Effector memory CD8-positive, alpha-beta T cell (primary cell): ENCODE results near the gene DENND10.
"Not testable (repeated sequence)": the region's sequence is repeated elsewhere in the genome, so short reads cannot be mapped to it uniquely, and the experiment has no call there.

Source experiments
- ATAC-seq: fragments of 150-1000 bp; cut with Tn5 transposase; replicated peaks from 2 replicates; pipeline ENCODE4 v1.10.0; 2021; ENCODE audit warnings: mild to moderate bottlenecking, moderate library complexity
- DNase-seq, 3 experiments: peaks; one replicate each; pipeline ENCODE4 v3.0.0; 2021
- H3K27ac Mint-ChIP-seq, 2 donors: one replicate each; pipeline ENCODE4 v1.8.0; 2022; ENCODE audit warnings: mild to moderate bottlenecking in 2 of 2, mixed read lengths in 2 of 2, moderate library complexity in 2 of 2
- H3K27me3 Mint-ChIP-seq, 2 donors: one replicate each; pipeline ENCODE4 v1.8.0; 2022; ENCODE audit warnings: mixed read lengths in 2 of 2
- H3K36me3 Mint-ChIP-seq: one replicate; pipeline ENCODE4 v1.8.0; 2022; ENCODE audit warnings: mild to moderate bottlenecking, moderate library complexity, mixed read lengths; ENCODE audit not compliant: insufficient read depth
- H3K4me1 Mint-ChIP-seq, 2 donors: one replicate each; pipeline ENCODE4 v1.8.0; 2022; ENCODE audit warnings: low read depth in 2 of 2, mixed read lengths in 2 of 2
- H3K4me3 Mint-ChIP-seq, 2 donors: one replicate each; pipeline ENCODE4 v1.8.0; 2022; ENCODE audit warnings: mild to moderate bottlenecking in 2 of 2, mixed read lengths in 2 of 2, moderate library complexity in 2 of 2
- H3K9me3 Mint-ChIP-seq, 2 donors: one replicate each; pipeline ENCODE4 v1.8.0; 2022; ENCODE audit warnings: mixed read lengths in 2 of 2

DENND10 gene

DNA sequence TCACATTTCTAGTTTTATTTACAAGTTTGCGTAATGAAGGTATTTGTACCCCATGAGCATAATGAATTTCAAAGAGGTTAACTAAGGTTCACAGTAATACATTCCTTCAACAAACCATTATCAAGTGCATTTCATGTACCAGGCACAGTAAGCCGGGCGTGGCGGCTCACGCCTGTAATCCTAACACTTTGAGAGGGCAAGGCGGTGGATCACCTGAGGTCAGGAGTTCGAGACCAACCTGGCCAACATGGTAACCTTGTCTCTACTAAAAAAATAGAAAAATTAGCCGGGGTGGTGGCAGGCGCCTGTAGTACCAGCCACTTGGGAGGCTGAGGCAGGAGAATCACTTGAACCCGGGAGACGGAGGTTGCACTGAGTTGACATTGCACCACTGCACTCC lies 19.0 kb upstream of the DENND10 start:
- H3K27ac Mint-ChIP-seq = no peak overlapping the region
- no peaks in the 10 kb centered on the region for H3K9me3 Mint-ChIP-seq
- no peaks in the 10 kb centered on the region for H3K27me3 Mint-ChIP-seq
- H3K36me3 Mint-ChIP-seq = peaks cover 15% of the 10 kb centered on the region
- no peak overlapping the region for H3K4me3 Mint-ChIP-seq
- peaks cover 16 to 27% of the 10 kb centered on the region in 2 donors for H3K4me1 Mint-ChIP-seq
- ATAC-seq (no peak), DNase-seq (no peak)

DNA sequence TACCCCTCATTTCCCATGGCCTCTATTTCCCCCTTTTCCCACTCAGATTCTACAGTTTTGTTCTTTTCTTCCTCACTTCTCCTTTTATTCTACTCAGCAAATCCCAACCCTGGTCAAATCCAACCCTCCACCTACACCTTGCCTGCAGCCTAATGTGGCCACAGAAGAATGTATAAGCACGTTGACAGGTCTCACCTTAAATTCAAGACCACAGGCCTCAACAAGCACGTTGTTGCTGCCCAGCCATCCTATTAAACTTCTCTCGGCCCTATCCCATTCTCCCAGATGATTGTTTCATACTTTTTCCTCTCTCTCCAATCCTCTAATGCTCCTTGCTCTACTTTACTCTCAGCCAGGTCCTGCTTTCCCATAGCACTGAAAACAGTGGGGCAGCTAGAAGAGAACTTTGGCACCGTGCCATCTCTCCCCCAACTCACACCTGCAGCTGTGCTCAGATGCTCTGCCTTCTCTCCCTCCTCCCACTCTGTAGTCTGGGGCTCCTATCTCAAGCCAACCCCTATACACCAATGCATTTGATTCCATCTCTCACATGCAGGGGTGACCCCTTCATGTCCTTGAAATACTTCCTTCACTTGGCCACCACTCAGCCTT lies 16.5 kb upstream of the DENND10 start:
- Mint-ChIP-seq H3K27ac (peak overlapping the region in 1 of 2 donors; percentile 13), H3K27me3 (no peaks in the 10 kb centered on the region), H3K9me3 (no peaks in the 10 kb centered on the region), H3K4me3 (no peak overlapping the region), H3K36me3 (no peaks in the 10 kb centered on the region), H3K4me1 (peaks cover 26 to 39% of the 10 kb centered on the region in 2 donors)
- DNase-seq (no peak), ATAC-seq (no peak)

DNA sequence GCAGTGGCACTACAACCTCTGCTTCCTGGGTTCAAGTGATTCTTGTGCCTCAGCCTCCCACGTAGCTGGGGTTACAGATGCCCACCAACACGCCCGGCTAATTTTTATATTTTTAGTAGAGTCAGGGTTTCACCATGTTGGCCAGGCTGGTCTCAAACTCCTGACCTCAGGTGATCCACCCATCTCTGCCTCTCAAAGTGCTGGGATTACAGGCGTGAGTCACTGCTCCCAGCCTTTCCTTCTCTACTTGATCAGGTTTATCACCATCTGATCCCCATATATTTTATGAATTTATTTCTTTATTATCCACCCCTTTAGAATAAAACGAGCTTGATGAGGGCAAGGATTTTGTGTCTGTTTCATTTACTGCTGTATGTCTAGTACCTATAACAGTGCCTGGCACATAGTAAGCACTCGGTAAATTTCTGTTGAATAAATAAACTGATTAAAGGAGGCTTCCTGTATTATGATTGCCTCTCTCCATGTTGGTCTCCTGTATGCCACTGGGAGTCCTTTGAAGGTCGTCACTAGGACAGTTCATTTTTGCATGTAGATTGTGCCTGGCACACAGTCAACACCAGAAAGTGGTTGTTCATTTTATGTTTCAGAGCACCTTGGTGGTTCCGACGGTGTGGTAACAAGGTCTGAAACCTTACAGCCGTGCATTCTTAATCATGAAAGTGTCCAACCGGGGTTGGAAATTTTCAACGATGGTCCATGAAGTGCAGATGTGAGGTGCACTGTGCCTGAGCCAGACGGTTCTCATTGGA lies 13.7 kb upstream of the DENND10 start:
- Mint-ChIP-seq H3K36me3 (peaks cover 2% of the 10 kb centered on the region), H3K4me1 (peaks cover 31 to 49% of the 10 kb centered on the region in 2 donors), H3K27me3 (no peaks in the 10 kb centered on the region), H3K4me3 (peak overlapping the region; percentile 68 to 82), H3K27ac (peak overlapping the region; percentile 93 to 98), H3K9me3 (no peaks in the 10 kb centered on the region)
- ATAC-seq (peak; percentile 56), DNase-seq (peak in 2 of 3 experiments; percentile 21 to 59)

DNA sequence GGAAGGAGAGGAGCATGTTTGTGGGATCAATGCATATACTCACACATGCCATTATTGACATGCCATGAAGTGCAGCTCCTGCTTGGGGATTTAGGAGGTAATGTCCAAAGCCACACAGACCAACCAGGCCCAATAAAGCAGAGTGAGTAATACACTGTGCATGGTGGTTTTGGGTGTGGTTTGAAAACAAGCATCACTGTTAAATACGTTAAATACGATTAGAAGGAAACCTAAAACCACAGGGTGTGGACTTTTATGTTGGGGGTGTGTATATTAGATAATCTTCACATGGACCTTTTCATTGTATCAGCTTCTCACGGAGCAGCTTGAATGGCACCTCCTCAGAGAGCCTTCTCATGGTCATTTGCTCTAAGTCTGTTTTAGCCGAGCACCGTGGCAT lies 12.9 kb upstream of the DENND10 start:
- Mint-ChIP-seq H3K27me3 (no peaks in the 10 kb centered on the region), H3K36me3 (peaks cover 4% of the 10 kb centered on the region), H3K4me1 (peaks cover 30 to 57% of the 10 kb centered on the region in 2 donors), H3K4me3 (peak overlapping the region; percentile 68 to 82), H3K9me3 (no peaks in the 10 kb centered on the region), H3K27ac (peak overlapping the region; percentile 93 to 98)
- peak; percentile 39 to 56 (median 48) for DNase-seq
- ATAC-seq = peak; percentile 95

DNA sequence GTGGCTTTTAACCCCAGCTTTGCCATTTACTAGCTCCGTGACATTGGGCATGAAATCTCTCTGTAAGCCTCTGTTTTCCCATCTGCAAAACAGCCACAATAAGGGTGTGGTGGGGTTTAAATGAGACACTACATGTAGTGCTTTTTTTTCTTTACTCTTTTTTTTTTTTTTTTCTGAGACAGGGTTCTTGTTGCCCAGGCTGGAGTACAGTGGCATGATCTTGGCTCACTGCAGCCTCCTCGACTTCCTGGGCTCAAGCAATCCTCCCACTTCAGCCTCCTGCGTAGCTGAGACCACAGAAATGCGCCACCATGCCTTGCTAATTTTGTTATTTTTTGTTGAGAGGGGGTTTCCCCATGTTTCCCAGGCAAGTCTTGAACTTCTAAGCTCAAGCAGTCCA lies 8.3 kb upstream of the DENND10 start:
- Mint-ChIP-seq H3K36me3 (peaks cover 4% of the 10 kb centered on the region), H3K27me3 (no peaks in the 10 kb centered on the region), H3K9me3 (no peaks in the 10 kb centered on the region), H3K27ac (peak overlapping the region; percentile 68 to 88), H3K4me3 (peak overlapping the region in 1 of 2 donors; percentile 52), H3K4me1 (peaks cover 24 to 39% of the 10 kb centered on the region in 2 donors)
- no peak for DNase-seq
- ATAC-seq = no peak

DNA sequence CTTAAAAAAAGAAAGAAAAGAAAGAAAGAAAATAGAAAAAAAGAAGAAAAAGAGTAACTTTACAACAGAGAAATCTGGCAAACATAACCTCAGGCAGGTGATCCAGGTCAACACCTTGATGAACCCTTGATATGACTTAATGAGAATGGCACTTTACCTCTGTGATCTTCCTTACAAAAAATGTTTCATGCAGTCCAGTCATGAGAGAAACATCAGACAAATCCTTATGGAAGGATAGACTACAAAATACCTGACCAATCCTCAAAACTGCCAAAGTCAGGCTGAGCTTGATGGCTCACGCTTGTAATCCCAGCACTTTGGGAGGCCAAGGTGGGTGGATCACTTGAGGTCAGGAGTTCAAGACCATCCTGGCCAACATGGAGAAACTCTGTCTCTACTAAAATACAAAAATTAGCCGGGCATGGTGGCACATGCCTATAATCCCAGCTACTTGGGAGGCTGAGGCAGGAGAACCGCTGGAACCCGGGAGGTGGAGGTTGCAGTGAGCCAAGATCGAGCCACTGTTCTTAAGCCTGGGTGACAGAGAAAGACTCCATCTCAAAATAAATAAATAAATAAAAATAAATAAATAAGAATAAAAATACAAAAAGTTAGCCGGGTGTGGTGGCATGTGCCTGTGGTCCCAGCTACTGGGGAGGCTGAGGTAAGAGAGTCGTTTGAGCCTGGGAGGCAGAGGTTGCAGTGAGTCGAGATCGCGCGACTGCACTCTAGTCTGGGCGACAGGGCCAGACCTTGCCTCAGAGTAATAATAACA lies 7.1 kb upstream of the DENND10 start:
- ATAC-seq = not testable (repeated sequence)
- H3K27ac Mint-ChIP-seq = peak overlapping the region; percentile 18 to 88

DNA sequence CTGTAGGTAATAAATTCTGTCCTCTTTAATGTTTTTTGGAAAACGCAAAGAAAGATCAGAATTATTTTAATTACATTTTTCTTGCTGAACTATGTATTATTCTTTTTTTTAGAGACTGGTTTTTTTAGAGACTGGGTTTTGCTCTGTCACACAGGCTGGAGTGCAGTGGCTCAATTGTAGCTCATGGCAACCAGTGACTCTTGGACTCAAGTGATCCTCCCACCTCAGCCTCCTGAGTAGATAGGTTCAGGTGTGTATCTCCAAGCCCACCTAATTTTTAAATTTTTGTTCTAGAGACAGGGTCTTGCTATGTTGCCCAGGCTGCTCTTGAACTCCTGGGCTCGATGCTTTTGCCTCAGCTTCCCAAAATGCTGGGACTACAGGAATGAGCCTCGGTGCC lies 5.3 kb upstream of the DENND10 start:
- no peak overlapping the region for H3K27ac Mint-ChIP-seq
- H3K36me3 Mint-ChIP-seq = peaks cover 10% of the 10 kb centered on the region
- no peak for ATAC-seq
- H3K4me3 Mint-ChIP-seq = no peak overlapping the region
- peaks cover 13 to 24% of the 10 kb centered on the region in 2 donors for H3K4me1 Mint-ChIP-seq
- DNase-seq = no peak
- H3K27me3 Mint-ChIP-seq = no peaks in the 10 kb centered on the region
- no peaks in the 10 kb centered on the region for H3K9me3 Mint-ChIP-seq

More for the DNA sequence above, 7.1 kb upstream of the DENND10 start:
- H3K27me3 Mint-ChIP-seq, H3K4me3 Mint-ChIP-seq, H3K36me3 Mint-ChIP-seq, H3K9me3 Mint-ChIP-seq, DNase-seq: not testable (repeated sequence)
- H3K4me1 Mint-ChIP-seq = peaks cover 18 to 33% of the 10 kb centered on the region in 2 donors

DNA sequence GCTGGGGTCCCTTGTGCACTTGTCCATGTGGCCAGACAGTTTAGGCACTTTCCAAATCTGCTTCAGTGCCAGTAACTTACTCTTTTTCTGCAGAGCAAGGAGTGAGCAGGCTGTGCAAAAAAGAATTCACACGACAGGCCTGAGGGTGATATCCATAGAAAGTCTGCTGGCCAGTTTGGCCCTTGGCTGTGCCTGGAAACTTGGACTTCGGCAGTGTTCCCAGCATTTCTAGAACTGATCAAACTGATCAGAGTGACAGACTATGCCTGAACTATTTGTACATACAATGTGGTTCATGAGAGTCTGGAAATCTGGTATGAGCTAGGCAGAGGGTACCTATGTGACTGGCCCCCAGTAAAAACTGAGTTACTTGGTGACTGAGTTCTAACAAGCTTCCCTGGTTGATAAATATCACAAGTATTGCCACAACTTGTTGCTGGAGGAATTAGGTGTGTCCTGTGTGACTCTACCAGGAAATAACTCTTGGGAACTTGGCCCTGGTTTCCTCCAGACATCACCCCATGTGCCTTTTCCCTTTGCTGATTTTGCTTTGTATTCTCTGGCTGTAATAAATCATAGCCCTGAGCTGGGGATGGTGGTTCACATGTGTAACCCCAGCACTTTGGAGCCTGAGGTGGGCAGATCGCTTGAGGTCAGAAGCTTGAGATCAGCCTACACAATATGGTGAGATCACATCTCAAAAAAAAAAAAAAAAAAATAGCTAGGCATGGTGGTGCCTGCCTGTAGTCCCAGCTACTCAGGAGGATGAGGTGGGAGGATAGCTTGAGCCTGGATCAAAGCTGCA lies 3.3 kb upstream of the DENND10 start:
- Mint-ChIP-seq H3K27ac (peak overlapping the region; percentile 36 to 54), H3K4me3 (no peak overlapping the region), H3K4me1 (peaks cover 17 to 27% of the 10 kb centered on the region in 2 donors), H3K27me3 (no peaks in the 10 kb centered on the region), H3K9me3 (no peaks in the 10 kb centered on the region), H3K36me3 (peaks cover 7% of the 10 kb centered on the region)
- DNase-seq = no peak
- no peak for ATAC-seq

DNA sequence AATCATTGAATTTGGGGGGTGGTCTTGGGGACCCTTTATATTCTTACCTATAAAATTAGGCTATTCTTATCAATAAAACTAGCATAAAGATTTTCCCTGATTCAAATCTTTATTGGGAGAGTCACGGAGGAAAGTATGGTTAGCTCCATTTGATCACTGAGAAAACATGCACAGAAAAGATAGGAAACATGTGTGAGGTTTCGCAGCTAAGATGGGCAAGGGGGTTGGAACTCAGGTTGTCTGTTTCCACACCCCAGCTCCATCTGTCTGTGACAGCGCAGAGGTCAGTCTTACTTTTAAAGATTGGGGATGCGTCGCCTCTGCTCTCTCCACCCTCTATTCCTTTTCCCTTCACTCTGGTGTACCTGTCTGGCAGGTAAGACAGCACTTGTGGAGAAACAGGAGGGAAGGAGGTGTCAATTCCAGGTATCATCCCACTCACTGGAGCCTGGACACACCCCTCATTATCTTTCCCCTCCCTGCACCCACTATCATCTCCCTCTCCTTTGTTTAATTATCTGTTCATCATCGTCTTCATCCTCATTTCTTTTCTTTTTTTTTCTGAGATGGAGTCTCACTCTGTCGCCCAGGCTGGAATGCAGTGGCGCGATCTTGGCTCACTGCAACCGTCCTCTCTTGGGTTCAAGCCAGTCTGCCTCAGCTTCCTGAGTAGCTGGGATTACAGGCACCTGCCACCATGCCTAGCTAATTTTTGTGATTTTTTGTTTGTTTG lies 2.4 kb upstream of the DENND10 start:
- Mint-ChIP-seq H3K27me3 (no peaks in the 10 kb centered on the region), H3K36me3 (peaks cover 8% of the 10 kb centered on the region), H3K9me3 (no peaks in the 10 kb centered on the region), H3K4me3 (no peak overlapping the region), H3K4me1 (peaks cover 10 to 19% of the 10 kb centered on the region in 2 donors), H3K27ac (peak overlapping the region in 1 of 2 donors; percentile 36)
- ATAC-seq = no peak
- DNase-seq = no peak

DNA sequence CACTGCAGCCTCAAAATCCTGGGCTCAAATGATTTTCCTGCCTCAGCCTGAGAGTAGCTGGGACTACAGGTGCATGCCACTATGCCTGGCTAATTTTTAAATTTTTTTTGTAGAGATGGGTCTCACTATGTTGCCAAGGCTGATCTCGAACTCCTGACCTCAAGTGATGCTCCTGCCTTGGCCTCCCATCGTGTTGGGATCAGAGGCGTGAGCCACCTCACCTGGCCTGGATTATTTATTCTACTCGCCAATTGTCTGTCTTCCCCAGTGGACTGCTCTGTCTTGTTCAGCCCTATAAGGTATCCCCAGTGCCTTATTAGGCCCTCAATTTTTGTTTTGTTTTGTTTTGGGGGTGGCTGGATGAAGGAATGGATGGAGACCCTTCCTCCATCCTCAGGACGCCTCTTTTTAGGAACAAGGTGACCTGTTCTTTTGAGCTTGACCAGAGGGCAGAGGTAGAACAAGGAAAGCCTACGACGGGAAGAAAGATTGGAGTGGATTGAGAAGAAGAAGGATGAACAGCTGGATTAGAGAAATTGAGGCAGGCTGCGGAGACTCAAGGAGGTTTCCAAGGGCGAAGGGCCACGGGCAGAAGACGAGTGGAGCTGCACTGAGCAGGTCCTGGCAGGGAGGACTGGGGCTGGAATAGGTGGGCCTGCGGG lies 541 bp upstream of the DENND10 start:
- H3K4me1 Mint-ChIP-seq = peaks cover 10 to 19% of the 10 kb centered on the region in 2 donors
- ATAC-seq = peak; percentile 2

DNA sequence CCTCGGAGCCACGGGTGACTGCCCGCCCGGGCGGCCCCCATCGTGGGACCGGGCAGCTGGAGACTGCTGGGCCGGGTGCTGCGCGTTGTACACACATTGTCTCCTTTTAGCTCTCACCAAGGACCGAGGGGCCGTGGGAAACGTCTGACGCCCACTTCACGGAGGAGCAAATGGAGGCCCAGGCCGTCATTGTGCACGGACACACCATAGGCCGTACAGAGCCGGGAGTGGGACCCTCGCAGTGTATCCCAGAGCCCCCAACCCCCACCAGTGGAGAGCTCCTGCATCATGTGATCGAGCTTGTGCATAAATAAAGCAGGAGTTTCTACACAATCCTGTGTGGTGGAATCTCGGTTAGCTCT lies 722 bp downstream of the DENND10 start:
- Mint-ChIP-seq H3K4me3 (peak overlapping the region; percentile 79 to 84), H3K27me3 (no peaks in the 10 kb centered on the region), H3K36me3 (peaks cover 36% of the 10 kb centered on the region), H3K4me1 (peaks cover 10 to 19% of the 10 kb centered on the region in 2 donors), H3K27ac (no peak overlapping the region), H3K9me3 (no peaks in the 10 kb centered on the region)
- no peak for DNase-seq
- ATAC-seq = no peak

More for the DNA sequence above, 541 bp upstream of the DENND10 start:
- H3K4me3 Mint-ChIP-seq = peak overlapping the region; percentile 78 to 90
- no peak for DNase-seq
- no peaks in the 10 kb centered on the region for H3K27me3 Mint-ChIP-seq
- peak overlapping the region; percentile 87 to 92 for H3K27ac Mint-ChIP-seq
- H3K36me3 Mint-ChIP-seq = peaks cover 23% of the 10 kb centered on the region
- H3K9me3 Mint-ChIP-seq = no peaks in the 10 kb centered on the region

DNA sequence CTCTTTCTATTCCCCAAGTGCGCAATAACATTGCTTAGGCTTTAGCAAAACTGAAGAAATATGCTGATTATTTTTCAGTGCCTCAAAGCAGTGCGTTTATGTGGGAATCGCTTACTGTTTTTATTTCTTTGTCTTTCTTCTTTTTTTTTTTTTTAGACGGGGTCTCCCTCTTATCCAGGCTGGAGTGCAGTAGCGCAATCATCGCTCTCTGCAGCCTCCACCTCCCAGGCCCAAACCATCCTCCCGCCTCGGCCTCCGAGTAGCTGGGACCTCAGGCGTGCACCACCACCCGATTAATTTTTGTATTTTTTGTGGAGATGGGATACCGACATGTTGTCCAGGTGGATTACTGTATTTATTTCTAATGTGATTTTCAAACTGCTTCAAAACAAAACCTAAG lies 1.2 kb downstream of the DENND10 start:
- ATAC-seq = no peak
- H3K4me1 Mint-ChIP-seq = peaks cover 10 to 19% of the 10 kb centered on the region in 2 donors
- no peaks in the 10 kb centered on the region for H3K27me3 Mint-ChIP-seq
- H3K36me3 Mint-ChIP-seq = peaks cover 41% of the 10 kb centered on the region
- H3K27ac Mint-ChIP-seq = peak overlapping the region in 1 of 2 donors; percentile 18
- DNase-seq = no peak
- peak overlapping the region; percentile 79 to 84 for H3K4me3 Mint-ChIP-seq
- no peaks in the 10 kb centered on the region for H3K9me3 Mint-ChIP-seq
